Activated naive CD8-positive, alpha-beta T cell treated with anti-CD3 and anti-CD28 coated beads, Interleukin-2, amount 50 U/mL, for 24 hours (primary cell): Measurements from ENCODE around the gene MLXIPL.
A peak's percentile ranks its signal among the peaks of the same experiment; 100 is the strongest.
"Not testable (repeated sequence)": the region's sequence is repeated elsewhere in the genome, so short reads cannot be mapped to it uniquely, and the experiment has no call there.

ENCODE experiments used
- ATAC-seq: fragments of 150-1000 bp; cut with Tn5 transposase; one replicate; pipeline ENCODE4 v1.10.0; 2021
- DNase-seq: peaks from one replicate; pipeline ENCODE4 v3.0.0; 2021
- H3K27ac Mint-ChIP-seq: one replicate; pipeline ENCODE4 v1.8.0; 2021; ENCODE audit warnings: mild to moderate bottlenecking, mixed read lengths
- H3K27me3 Mint-ChIP-seq: one replicate; pipeline ENCODE4 v1.8.0; 2021; ENCODE audit warnings: mixed read lengths
- H3K36me3 Mint-ChIP-seq: one replicate; pipeline ENCODE4 v1.8.0; 2021; ENCODE audit warnings: low read depth, mixed read lengths
- H3K4me1 Mint-ChIP-seq: one replicate; pipeline ENCODE4 v1.8.0; 2021; ENCODE audit warnings: mixed read lengths
- H3K4me3 Mint-ChIP-seq: one replicate; pipeline ENCODE4 v1.8.0; 2021; ENCODE audit warnings: mild to moderate bottlenecking, moderate library complexity, mixed read lengths
- H3K9me3 Mint-ChIP-seq: one replicate; pipeline ENCODE4 v1.8.0; 2021; ENCODE audit warnings: mixed read lengths

MLXIPL gene

DNA sequence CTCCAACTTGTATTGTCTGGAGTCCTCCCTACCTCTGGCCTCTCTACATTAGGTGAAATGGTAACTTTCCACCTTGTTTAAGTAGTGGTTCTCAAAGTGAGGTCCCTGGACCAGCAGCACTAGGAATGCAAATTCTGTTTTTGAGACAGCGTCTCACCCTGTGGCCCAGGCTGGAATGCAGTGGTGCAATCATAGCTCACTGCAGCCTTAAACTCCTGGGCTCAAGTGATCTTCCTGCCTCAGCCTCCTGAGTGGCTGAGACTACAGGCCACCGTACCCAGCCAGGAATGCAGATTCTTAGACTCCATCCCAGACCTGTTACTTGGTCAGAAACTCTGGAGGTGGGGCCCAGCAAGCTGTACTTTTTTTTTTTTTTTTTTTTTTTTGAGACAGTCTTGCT lies 39.1 kb downstream of the MLXIPL start:
- no peaks in the 10 kb centered on the region for H3K36me3 Mint-ChIP-seq
- DNase-seq (no peak), ATAC-seq (no peak)
- no peaks in the 10 kb centered on the region for H3K9me3 Mint-ChIP-seq
- no peak overlapping the region for H3K4me3 Mint-ChIP-seq
- H3K27ac Mint-ChIP-seq, result no peak overlapping the region
- H3K4me1 Mint-ChIP-seq, result peaks cover 10% of the 10 kb centered on the region
- H3K27me3 Mint-ChIP-seq, result no peaks in the 10 kb centered on the region

DNA sequence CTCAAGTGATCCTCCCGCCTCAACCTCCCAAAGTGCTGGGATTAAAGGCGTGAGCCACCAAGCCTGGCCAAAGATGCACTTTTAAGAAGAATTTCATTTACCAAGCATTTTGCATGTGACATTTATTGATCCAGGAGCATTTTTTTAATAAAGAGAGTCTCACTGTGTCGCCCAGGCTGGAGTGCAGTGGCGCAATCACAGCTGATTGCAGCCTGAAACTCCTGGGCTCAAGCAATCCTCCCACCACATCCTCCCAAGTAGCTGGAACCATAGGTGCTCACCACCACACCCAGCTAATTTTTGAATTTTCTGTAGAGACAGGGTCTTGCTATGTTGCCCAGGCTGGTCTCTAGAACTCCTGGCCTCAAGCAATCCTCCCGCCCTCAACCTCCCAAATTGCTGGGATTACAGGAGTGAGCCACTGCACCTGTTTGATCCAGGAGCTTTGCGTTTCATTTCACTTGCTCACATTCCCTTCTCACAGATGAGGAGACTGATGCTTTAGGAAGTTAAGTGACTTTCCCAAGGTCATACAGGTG lies 41.6 kb downstream of the MLXIPL start:
- no peak for DNase-seq
- Mint-ChIP-seq H3K4me3 (no peak overlapping the region), H3K9me3 (no peaks in the 10 kb centered on the region), H3K4me1 (peaks cover 19% of the 10 kb centered on the region), H3K36me3 (no peaks in the 10 kb centered on the region), H3K27ac (no peak overlapping the region), H3K27me3 (no peaks in the 10 kb centered on the region)
- no peak for ATAC-seq

DNA sequence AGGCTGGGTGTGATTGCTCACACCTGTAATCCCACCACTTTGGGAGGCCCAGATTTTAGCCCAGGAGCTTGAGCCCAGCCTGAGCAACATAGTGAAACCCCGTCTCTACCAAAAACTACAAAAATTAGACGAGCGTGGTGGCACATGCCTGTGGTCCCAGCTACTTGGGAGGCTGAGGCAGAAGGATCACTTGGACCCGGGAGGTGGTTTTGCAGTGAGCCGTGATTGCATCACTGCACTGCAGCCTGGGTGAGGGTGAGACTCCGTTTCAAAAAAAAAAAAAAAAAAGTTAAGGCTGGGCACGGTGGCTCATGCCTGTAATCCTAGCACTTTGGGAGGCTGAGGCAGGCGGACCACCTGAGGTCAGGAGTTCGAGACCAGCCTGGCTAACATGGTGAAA lies 43.3 kb downstream of the MLXIPL start:
- not testable (repeated sequence) for H3K4me3 Mint-ChIP-seq, H3K9me3 Mint-ChIP-seq, H3K27ac Mint-ChIP-seq, H3K27me3 Mint-ChIP-seq, H3K36me3 Mint-ChIP-seq, ATAC-seq, DNase-seq
- H3K4me1 Mint-ChIP-seq, result peaks cover 33% of the 10 kb centered on the region

DNA sequence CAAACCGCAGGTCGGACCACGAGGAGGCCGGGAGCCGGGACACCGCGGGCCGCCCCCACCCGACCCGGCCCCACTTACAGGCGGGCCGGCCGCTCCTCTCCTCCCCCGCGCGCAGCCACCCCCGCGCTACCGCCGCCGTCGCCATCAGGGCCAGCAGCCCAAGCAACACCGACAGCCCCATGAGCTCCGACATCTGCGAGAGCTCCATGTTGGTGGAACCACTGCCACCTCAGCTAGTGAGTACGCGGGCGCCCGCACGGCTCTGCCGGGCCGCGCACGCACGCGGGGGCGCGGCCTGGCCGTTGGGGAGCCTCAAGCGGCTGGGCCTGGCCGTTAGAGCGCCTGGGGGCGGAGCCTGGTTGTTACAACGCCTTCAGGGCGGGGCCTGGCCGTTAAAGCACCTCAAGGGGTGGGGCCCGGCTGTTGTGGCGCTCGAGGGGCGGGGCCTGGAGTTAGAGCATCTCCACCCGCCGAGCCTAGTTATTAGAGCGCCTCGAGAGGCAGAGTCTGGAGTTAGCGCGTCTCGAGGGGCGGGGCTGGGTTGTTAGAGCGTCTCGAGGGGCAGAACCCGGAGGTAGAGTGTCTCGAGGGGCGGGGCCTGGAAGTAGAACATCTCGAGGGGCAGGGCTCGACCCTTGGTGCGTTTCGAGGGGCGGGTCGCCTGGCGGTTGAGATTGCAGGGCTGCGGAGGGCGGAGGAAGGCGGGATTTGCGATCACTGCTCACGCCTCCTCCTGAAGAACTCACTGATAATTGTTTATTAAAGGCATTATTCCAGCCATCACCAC lies 45.8 kb downstream of the MLXIPL start, which contains the start of gene TBL2:
TBL2 (minus strand) TSS at position 238 of the 787 bp plus-strand sequence; CDS start at position 208, 30 bp downstream.
- DNase-seq, result peak; percentile 98
- Mint-ChIP-seq H3K27ac (peak within 1 kb of the TSS; percentile 95), H3K36me3 (peaks cover 15% of the 10 kb centered on the region), H3K9me3 (no peaks in the 10 kb centered on the region), H3K27me3 (no peaks in the 10 kb centered on the region), H3K4me3 (peak within 1 kb of the TSS; percentile 87), H3K4me1 (peaks cover 36% of the 10 kb centered on the region)
- peak; percentile 90 for ATAC-seq

DNA sequence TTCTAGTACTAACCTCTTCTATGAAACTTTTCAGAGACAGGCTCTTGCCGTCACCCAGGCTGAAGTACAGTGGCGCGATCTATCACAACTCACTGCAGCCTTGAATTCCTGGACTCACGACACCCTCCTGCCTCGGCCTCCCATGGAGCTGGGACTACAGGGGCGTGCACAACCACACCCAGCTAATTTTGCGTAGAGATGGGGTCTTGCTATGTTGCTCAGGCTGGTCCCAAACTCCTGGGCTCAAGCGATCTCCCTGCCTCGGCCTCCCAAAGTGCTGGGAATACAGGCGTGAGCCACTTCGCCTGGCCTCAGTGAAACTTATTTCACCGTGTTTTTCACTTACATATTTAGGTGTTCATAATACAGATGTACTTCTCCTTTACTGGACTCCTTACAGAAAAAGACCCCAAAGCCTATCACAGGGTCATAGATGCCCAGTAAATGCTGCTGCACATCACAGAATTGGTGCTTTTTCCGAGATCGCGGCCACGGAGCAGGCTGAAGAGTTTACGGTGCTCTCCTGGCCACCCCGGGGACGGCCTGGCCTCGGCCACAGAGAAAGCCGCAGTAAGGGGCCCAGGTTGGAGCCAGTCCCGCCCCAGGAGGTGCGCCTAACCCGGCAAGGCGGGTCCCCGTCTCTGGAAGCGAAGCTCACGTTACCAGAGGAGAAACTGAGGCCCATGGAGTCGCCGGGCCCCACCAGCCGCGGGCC lies 46.5 kb downstream of the MLXIPL start:
- H3K4me1 Mint-ChIP-seq, result peaks cover 36% of the 10 kb centered on the region
- H3K36me3 Mint-ChIP-seq, result peaks cover 15% of the 10 kb centered on the region
- H3K9me3 Mint-ChIP-seq, result no peaks in the 10 kb centered on the region
- no peaks in the 10 kb centered on the region for H3K27me3 Mint-ChIP-seq
- peak; percentile 4 for ATAC-seq
- peak overlapping the region; percentile 95 for H3K27ac Mint-ChIP-seq
- no peak for DNase-seq
- H3K4me3 Mint-ChIP-seq, result peak overlapping the region; percentile 87

- Mint-ChIP-seq H3K36me3 (peaks cover 43% of the 10 kb centered on the region), H3K9me3 (no peaks in the 10 kb centered on the region), H3K4me3 (no peak overlapping the region), H3K4me1 (peaks cover 24% of the 10 kb centered on the region), H3K27ac (no peak overlapping the region), H3K27me3 (no peaks in the 10 kb centered on the region)
- no peak for DNase-seq
- no peak for ATAC-seq
Observed at GRCh38 chr7:73573791-73574190, 50.5 kb downstream of the MLXIPL start.

GRCh38 chr7:73573276-73573675 lies 51.0 kb downstream of the MLXIPL start:
- H3K9me3 Mint-ChIP-seq, result no peaks in the 10 kb centered on the region
- H3K4me3 Mint-ChIP-seq, result no peak overlapping the region
- ATAC-seq, result no peak
- H3K27me3 Mint-ChIP-seq, result no peaks in the 10 kb centered on the region
- DNase-seq, result no peak
- H3K27ac Mint-ChIP-seq, result peak overlapping the region; percentile 18
- peaks cover 43% of the 10 kb centered on the region for H3K36me3 Mint-ChIP-seq
- peaks cover 23% of the 10 kb centered on the region for H3K4me1 Mint-ChIP-seq

DNA sequence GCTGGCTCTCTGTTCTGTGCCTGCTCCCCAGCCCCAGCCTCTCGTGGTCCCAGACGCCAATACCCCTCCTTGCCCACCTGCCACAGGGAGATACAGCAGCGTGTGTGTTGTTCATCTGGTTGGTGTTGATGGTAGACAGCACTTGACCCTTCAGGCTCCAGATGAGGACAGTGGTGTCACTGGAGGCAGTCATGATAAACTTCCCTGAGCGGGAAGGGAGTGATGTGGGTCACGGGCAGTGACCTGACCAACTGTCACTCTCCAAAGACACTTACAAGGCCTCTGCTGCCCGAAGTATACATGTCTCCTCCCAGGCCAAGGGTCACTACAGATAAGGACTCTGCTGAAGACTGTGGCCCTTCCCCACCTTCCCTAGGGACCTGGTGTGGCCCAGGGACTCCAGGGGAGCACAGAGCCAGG lies 51.5 kb downstream of the MLXIPL start:
- H3K4me3 Mint-ChIP-seq, result no peak overlapping the region

DNA sequence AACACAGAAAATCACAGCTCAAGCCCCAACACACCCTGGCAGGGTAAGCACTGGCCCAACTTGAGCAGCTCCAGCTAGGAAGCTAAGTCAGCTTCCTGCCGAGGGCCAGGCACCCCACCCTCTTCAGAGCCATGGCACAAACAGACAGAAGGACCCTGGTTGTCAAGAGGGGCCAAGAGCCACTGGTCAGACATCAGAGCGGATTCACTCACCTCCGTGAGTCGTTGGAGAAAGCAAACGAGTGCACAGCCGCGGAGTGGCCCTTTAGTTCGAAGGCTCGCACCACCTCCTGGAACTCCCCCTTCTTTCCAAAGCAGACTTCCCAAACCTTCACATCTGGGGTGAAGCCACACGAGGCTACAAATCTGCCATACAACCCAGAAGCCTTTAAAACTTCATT lies 53.3 kb downstream of the MLXIPL start:
- DNase-seq (no peak), ATAC-seq (no peak)
- H3K4me3 Mint-ChIP-seq, result no peak overlapping the region
- H3K36me3 Mint-ChIP-seq, result peaks cover 37% of the 10 kb centered on the region
- no peak overlapping the region for H3K27ac Mint-ChIP-seq
- peaks cover 16% of the 10 kb centered on the region for H3K4me1 Mint-ChIP-seq
- no peaks in the 10 kb centered on the region for H3K9me3 Mint-ChIP-seq
- no peaks in the 10 kb centered on the region for H3K27me3 Mint-ChIP-seq

More for the DNA sequence above, 51.5 kb downstream of the MLXIPL start:
- no peaks in the 10 kb centered on the region for H3K27me3 Mint-ChIP-seq
- no peaks in the 10 kb centered on the region for H3K9me3 Mint-ChIP-seq
- peaks cover 43% of the 10 kb centered on the region for H3K36me3 Mint-ChIP-seq
- no peak for DNase-seq
- H3K4me1 Mint-ChIP-seq, result peaks cover 23% of the 10 kb centered on the region
- no peak overlapping the region for H3K27ac Mint-ChIP-seq
- no peak for ATAC-seq

GRCh38 chr7:73570521-73570920 lies 53.8 kb downstream of the MLXIPL start:
- H3K27ac Mint-ChIP-seq, result no peak overlapping the region
- H3K4me3 Mint-ChIP-seq, result no peak overlapping the region
- no peak for ATAC-seq

GRCh38 chr7:73569042-73569608 lies 55.2 kb downstream of the MLXIPL start:
- Mint-ChIP-seq H3K27ac (no peak overlapping the region), H3K27me3 (no peaks in the 10 kb centered on the region), H3K4me3 (no peak overlapping the region), H3K4me1 (peaks cover 19% of the 10 kb centered on the region), H3K36me3 (peaks cover 32% of the 10 kb centered on the region), H3K9me3 (no peaks in the 10 kb centered on the region)
- ATAC-seq (no peak), DNase-seq (no peak)

More at GRCh38 chr7:73570521-73570920, 53.8 kb downstream of the MLXIPL start:
- Mint-ChIP-seq H3K9me3 (no peaks in the 10 kb centered on the region), H3K27me3 (no peaks in the 10 kb centered on the region), H3K4me1 (peaks cover 20% of the 10 kb centered on the region), H3K36me3 (peaks cover 37% of the 10 kb centered on the region)
- DNase-seq, result no peak

- DNase-seq (no peak), ATAC-seq (no peak)
- Mint-ChIP-seq H3K4me3 (no peak overlapping the region), H3K36me3 (peaks cover 28% of the 10 kb centered on the region), H3K9me3 (no peaks in the 10 kb centered on the region), H3K4me1 (peaks cover 19% of the 10 kb centered on the region), H3K27ac (no peak overlapping the region), H3K27me3 (no peaks in the 10 kb centered on the region)
Observed at GRCh38 chr7:73567846-73568685, 56.3 kb downstream of the MLXIPL start.

GRCh38 chr7:73567140-73567539 lies 57.2 kb downstream of the MLXIPL start:
- H3K27ac Mint-ChIP-seq, result no peak overlapping the region

DNA sequence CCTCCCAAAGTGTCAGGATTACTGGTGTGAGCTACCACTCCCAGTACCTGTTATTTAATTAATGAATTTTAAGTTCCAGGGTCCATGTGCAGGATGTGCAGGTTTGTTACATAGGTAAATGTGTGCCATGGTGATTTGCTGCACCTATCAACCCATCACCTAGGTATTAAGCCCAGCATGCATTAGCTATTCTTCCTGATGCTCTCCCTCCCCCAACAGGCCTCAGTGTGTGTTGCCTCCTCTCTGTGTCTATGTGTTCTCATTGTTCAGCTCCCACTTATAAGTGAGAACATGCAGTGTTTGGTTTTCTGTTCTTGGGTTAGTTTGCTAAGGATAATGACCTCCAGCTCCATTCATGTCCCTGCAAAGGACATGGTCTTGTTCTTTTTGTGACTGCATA lies 57.9 kb downstream of the MLXIPL start:
- H3K27ac Mint-ChIP-seq, ATAC-seq: not testable (repeated sequence)
- H3K36me3 Mint-ChIP-seq, result peaks cover 19% of the 10 kb centered on the region

More at GRCh38 chr7:73567140-73567539, 57.2 kb downstream of the MLXIPL start:
- Mint-ChIP-seq H3K4me3 (no peak overlapping the region), H3K4me1 (peaks cover 19% of the 10 kb centered on the region), H3K27me3 (no peaks in the 10 kb centered on the region), H3K9me3 (no peaks in the 10 kb centered on the region), H3K36me3 (peaks cover 22% of the 10 kb centered on the region)
- no peak for DNase-seq
- no peak for ATAC-seq

More for the DNA sequence above, 57.9 kb downstream of the MLXIPL start:
- peak overlapping the region; percentile 66 for H3K4me3 Mint-ChIP-seq
- peaks cover 19% of the 10 kb centered on the region for H3K4me1 Mint-ChIP-seq
- H3K27me3 Mint-ChIP-seq, H3K9me3 Mint-ChIP-seq, DNase-seq: not testable (repeated sequence)
